B cell (primary cell): ENCODE results near the gene NPAS3.

Experiments
- CTCF ChIP-seq: fragments of 200-600 bp; IDR thresholded peaks from one replicate; pipeline ENCODE4 v1.8.0; 2022; ENCODE audit warnings: antibody characterized with exemption, mild to moderate bottlenecking
- EZH2 ChIP-seq: IDR thresholded peaks from 2 replicates; pipeline ENCODE4 v1.6.1; 2012; ENCODE audit warnings: borderline replicate concordance, low read depth, mild to moderate bottlenecking, moderate library complexity, low read length; ENCODE audit not compliant: insufficient read depth, poor library complexity, severe bottlenecking

- TF ChIP-seq CTCF (no peak), EZH2 (no peak)
Measured at GRCh38 chr14:32900547-32900946, 38.1 kb upstream of the NPAS3 start.
